Measurements from ENCODE around the gene KCNMA1. TPM values are rescaled to one million over a fixed set of nuclear protein-coding genes. Genes with fewer than 3 reads are reported as not detected.

The KCNMA1 gene
- total RNA-seq, 1 experiment from 2014 or later, result 31.3 TPM

DNA sequence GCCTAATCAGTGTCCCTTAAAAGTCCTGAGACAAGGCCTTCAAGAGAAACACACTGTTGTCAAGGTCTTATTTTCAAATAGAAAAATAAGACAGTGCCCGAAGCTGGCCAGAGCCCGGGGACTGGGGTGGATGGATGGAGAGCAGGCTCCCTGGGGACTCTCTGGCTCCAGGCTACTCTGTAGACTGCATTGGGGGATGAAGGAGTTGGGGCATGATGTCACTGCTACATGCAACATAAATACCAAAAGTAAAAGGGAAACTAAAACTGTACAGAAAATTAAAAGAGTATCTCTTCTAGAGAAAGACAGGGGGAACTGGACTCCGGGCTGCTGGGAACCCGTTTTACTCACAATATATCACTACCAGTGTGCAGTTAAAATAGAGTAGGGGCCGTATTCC lies 629.8 kb downstream of the KCNMA1 start:
- no peak overlapping the region for H3K4me3 ChIP-seq (ENCODE audit: low read length)
- no peak overlapping the region for H3K27ac ChIP-seq (ENCODE audit: low read length)
- H3K4me2 ChIP-seq (ENCODE audit: low read depth, low read length, poor library complexity, severe bottlenecking), result no peak overlapping the region
- H2AFZ ChIP-seq (ENCODE audit: low read length), result no peak overlapping the region
- no peaks in the 10 kb centered on the region for H3K4me1 ChIP-seq (ENCODE audit: low read length)
- no peaks in the 10 kb centered on the region for H3K9me2 ChIP-seq (replicated peaks; ENCODE audit: insufficient read depth, low read length)
- H3K79me2 ChIP-seq (ENCODE audit: low read length), result no peaks in the 10 kb centered on the region
- no peaks in the 10 kb centered on the region for H3K9me3 ChIP-seq (ENCODE audit: low read length)
- no peaks in the 10 kb centered on the region for H3K27me3 ChIP-seq (ENCODE audit: low read length)
- no peak overlapping the region for H3K9ac ChIP-seq (ENCODE audit: low read length)
- DNase-seq, result no peak
- H4K20me1 ChIP-seq (ENCODE audit: insufficient read depth, low read depth, low read length), result no peaks in the 10 kb centered on the region
- no peaks in the 10 kb centered on the region for H3K36me3 ChIP-seq (ENCODE audit: insufficient read depth, low read length)

DNA sequence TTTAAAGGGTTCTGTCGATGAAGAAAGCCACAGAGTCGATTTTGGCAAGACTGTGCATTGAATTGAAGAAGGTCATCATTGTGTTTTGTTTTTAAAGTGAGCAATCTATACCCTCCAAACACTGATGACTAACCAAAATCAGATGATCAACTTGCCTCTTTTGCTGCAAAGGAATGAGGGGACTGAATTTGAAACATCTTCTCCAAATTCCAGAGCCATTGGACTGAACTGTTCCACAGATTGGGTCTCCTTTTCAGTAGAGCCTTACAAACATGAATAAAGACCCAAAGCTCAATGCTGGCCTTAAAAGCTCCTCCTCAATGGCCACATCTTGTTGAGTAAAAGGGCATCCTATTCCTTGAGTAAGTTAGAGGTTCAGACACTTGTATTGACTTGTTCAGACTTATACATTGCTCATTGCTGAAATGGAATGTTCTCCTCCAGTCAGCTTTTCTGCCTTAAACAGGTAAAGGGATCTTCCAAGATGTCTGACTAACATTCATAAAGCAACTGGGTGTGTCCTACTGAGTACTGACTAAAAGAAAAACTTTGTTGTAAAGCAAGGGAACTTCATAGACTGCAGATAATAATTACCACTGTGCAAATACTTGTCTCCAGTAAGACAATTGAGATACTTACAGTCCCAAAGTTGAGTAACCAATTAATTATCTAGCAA lies 630.6 kb downstream of the KCNMA1 start:
- H3K4me2 ChIP-seq (ENCODE audit: low read depth, low read length, poor library complexity, severe bottlenecking), result no peak overlapping the region
- no peak overlapping the region for H3K9ac ChIP-seq (ENCODE audit: low read length)
- no peaks in the 10 kb centered on the region for H3K27me3 ChIP-seq (ENCODE audit: low read length)
- H3K4me3 ChIP-seq (ENCODE audit: low read length), result no peak overlapping the region
- H3K79me2 ChIP-seq (ENCODE audit: low read length), result no peaks in the 10 kb centered on the region
- no peak for DNase-seq
- no peaks in the 10 kb centered on the region for H3K4me1 ChIP-seq (ENCODE audit: low read length)
- H3K36me3 ChIP-seq (ENCODE audit: insufficient read depth, low read length), result no peaks in the 10 kb centered on the region
- H3K9me2 ChIP-seq (replicated peaks; ENCODE audit: insufficient read depth, low read length), result no peaks in the 10 kb centered on the region
- no peaks in the 10 kb centered on the region for H3K9me3 ChIP-seq (ENCODE audit: low read length)
- H4K20me1 ChIP-seq (ENCODE audit: insufficient read depth, low read depth, low read length), result no peaks in the 10 kb centered on the region
- no peak overlapping the region for H2AFZ ChIP-seq (ENCODE audit: low read length)
- no peak overlapping the region for H3K27ac ChIP-seq (ENCODE audit: low read length)

DNA sequence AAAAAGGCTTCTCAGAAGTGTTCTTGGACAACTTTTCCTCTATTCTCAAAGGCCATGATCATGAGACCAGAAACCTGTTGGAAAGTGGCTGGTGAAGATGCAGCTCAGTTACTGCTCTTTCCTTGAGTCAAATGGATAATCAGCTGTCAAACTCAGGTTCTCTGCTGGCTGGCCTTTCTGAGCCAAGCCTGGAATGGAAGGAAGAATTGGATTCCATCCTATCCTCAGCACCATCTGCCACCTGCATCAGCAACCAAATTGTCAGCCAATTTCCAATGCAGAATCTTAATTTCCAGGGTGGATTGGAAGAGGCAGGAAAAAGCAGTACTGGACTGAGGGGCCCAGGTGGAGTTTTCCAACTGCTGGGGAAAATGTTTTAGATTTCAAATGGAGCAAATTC lies 631.7 kb downstream of the KCNMA1 start:
- H3K4me1 ChIP-seq (ENCODE audit: low read length), result no peaks in the 10 kb centered on the region
- no peak for DNase-seq
- H2AFZ ChIP-seq (ENCODE audit: low read length), result no peak overlapping the region
- no peak overlapping the region for H3K27ac ChIP-seq (ENCODE audit: low read length)
- no peaks in the 10 kb centered on the region for H3K79me2 ChIP-seq (ENCODE audit: low read length)
- H3K9ac ChIP-seq (ENCODE audit: low read length), result no peak overlapping the region
- H3K9me2 ChIP-seq (replicated peaks; ENCODE audit: insufficient read depth, low read length), result no peaks in the 10 kb centered on the region
- no peak overlapping the region for H3K4me2 ChIP-seq (ENCODE audit: low read depth, low read length, poor library complexity, severe bottlenecking)
- no peaks in the 10 kb centered on the region for H3K9me3 ChIP-seq (ENCODE audit: low read length)
- H3K36me3 ChIP-seq (ENCODE audit: insufficient read depth, low read length), result no peaks in the 10 kb centered on the region
- H3K27me3 ChIP-seq (ENCODE audit: low read length), result no peaks in the 10 kb centered on the region
- H3K4me3 ChIP-seq (ENCODE audit: low read length), result no peak overlapping the region
- no peaks in the 10 kb centered on the region for H4K20me1 ChIP-seq (ENCODE audit: insufficient read depth, low read depth, low read length)

DNA sequence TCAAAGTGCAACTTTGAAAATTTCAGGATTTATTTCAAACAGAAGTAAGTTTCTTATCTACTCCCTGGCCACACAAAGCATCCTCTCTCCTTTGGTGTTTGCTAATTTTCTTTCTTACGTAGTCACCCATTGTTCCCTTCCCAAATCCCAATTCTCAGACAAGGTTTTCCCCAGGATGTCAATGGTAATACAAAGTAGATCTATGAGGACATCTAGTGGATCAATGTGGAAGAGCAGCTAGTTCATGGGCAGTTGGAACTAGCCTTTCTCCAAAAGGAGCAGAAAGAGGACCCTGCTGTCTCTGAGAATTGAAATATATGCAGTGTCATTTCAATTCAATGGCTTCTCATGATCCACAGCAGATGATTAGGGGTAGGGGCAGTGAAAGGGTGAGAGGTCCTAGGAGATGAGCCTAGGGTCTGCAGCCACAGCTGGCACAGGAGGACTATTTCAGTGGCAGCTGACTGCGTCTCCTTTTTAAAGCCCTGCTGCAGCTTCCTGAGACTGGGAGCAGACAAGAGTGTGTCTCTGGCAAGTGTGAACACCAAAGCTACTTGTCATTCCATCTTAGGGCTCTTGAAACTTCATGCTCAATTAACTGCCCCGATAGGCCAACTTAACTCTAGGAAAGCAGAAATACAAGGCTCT lies 632.6 kb downstream of the KCNMA1 start:
- no peak overlapping the region for H3K9ac ChIP-seq (ENCODE audit: low read length)
- no peak overlapping the region for H3K4me2 ChIP-seq (ENCODE audit: low read depth, low read length, poor library complexity, severe bottlenecking)
- no peaks in the 10 kb centered on the region for H3K9me2 ChIP-seq (replicated peaks; ENCODE audit: insufficient read depth, low read length)
- peak; percentile 57 for DNase-seq
- no peak overlapping the region for H2AFZ ChIP-seq (ENCODE audit: low read length)
- no peak overlapping the region for H3K27ac ChIP-seq (ENCODE audit: low read length)
- no peaks in the 10 kb centered on the region for H3K4me1 ChIP-seq (ENCODE audit: low read length)
- no peaks in the 10 kb centered on the region for H3K27me3 ChIP-seq (ENCODE audit: low read length)
- no peak overlapping the region for H3K4me3 ChIP-seq (ENCODE audit: low read length)
- H3K79me2 ChIP-seq (ENCODE audit: low read length), result no peaks in the 10 kb centered on the region
- H3K9me3 ChIP-seq (ENCODE audit: low read length), result no peaks in the 10 kb centered on the region
- no peaks in the 10 kb centered on the region for H3K36me3 ChIP-seq (ENCODE audit: insufficient read depth, low read length)
- no peaks in the 10 kb centered on the region for H4K20me1 ChIP-seq (ENCODE audit: insufficient read depth, low read depth, low read length)

DNA sequence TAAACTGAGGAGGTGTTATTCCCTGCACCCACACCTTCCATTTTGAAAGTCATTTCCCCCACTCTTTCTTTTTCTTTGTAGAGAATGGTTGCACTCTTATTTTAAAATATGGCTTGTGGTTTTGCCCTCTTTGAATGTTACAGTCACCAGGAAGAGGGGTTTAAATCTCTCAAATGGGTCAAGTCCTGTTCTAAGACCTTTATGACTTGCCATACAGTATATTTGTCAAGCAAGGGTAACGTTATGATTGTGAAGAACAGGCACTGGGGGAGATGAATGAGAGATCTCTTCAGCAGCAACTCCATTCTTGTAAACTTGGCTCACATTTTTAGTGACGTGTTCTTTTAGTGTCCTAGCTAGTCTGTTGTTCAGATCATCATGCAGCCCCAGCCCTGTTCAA lies 634.7 kb downstream of the KCNMA1 start:
- Histone ChIP-seq H3K9me3 (ENCODE audit: low read length) (no peaks in the 10 kb centered on the region), H3K4me3 (ENCODE audit: low read length) (no peak overlapping the region), H3K9me2 (replicated peaks; ENCODE audit: insufficient read depth, low read length) (no peaks in the 10 kb centered on the region), H3K36me3 (ENCODE audit: insufficient read depth, low read length) (no peaks in the 10 kb centered on the region), H3K27me3 (ENCODE audit: low read length) (no peaks in the 10 kb centered on the region), H3K27ac (ENCODE audit: low read length) (no peak overlapping the region), H2AFZ (ENCODE audit: low read length) (no peak overlapping the region), H3K79me2 (ENCODE audit: low read length) (no peaks in the 10 kb centered on the region), H3K4me2 (ENCODE audit: low read depth, low read length, poor library complexity, severe bottlenecking) (no peak overlapping the region), H3K9ac (ENCODE audit: low read length) (no peak overlapping the region), H3K4me1 (ENCODE audit: low read length) (no peaks in the 10 kb centered on the region), H4K20me1 (ENCODE audit: insufficient read depth, low read depth, low read length) (no peaks in the 10 kb centered on the region)
- no peak for DNase-seq

DNA sequence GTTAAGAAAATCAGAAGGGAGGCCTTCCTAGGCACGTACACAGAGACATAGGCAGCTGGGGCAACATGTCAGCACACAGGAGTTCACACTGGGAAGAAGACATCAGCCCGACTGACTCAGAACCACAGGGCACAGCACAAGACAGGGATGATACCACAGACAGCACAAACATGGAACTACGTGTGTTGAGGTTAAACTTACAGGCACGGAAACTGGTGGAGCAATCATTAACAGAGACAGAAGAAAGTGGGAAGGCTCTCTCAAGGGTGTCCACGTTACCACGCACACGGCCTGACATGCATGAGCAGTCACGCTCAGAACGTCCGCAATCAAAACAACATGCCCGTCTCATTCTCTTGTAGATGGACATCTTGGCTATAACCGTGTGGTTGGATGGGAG lies 636.4 kb downstream of the KCNMA1 start:
- Histone ChIP-seq H3K27ac (ENCODE audit: low read length) (no peak overlapping the region), H3K9me3 (ENCODE audit: low read length) (no peaks in the 10 kb centered on the region), H3K9ac (ENCODE audit: low read length) (no peak overlapping the region), H3K4me1 (ENCODE audit: low read length) (no peaks in the 10 kb centered on the region), H3K36me3 (ENCODE audit: insufficient read depth, low read length) (no peaks in the 10 kb centered on the region), H3K79me2 (ENCODE audit: low read length) (no peaks in the 10 kb centered on the region), H3K4me2 (ENCODE audit: low read depth, low read length, poor library complexity, severe bottlenecking) (no peak overlapping the region), H3K4me3 (ENCODE audit: low read length) (no peak overlapping the region), H2AFZ (ENCODE audit: low read length) (no peak overlapping the region), H4K20me1 (ENCODE audit: insufficient read depth, low read depth, low read length) (no peaks in the 10 kb centered on the region), H3K27me3 (ENCODE audit: low read length) (no peaks in the 10 kb centered on the region), H3K9me2 (replicated peaks; ENCODE audit: insufficient read depth, low read length) (no peaks in the 10 kb centered on the region)
- DNase-seq, result no peak

DNA sequence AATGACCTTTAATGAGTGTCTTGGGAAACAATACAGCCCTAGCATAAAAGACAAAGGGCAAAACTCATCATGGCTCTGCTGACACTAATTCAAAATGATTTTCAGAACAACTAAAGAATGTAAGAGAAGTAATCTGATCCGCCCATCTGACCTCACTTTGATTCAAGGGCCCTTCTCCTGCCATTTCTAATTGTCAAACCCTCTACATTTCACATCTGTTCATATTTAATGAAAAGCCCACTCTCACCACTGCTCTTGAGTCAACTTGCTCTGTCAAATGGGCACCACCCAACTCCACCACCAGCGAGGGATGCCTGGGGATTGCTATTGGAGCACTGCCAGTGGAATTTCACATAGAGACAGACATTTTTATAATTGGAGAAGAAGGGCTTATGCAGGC lies 639.2 kb downstream of the KCNMA1 start:
- H3K4me2 ChIP-seq (ENCODE audit: low read depth, low read length, poor library complexity, severe bottlenecking), result no peak overlapping the region
- no peaks in the 10 kb centered on the region for H4K20me1 ChIP-seq (ENCODE audit: insufficient read depth, low read depth, low read length)
- H3K27ac ChIP-seq (ENCODE audit: low read length), result no peak overlapping the region
- no peak overlapping the region for H3K4me3 ChIP-seq (ENCODE audit: low read length)
- no peaks in the 10 kb centered on the region for H3K36me3 ChIP-seq (ENCODE audit: insufficient read depth, low read length)
- H3K9ac ChIP-seq (ENCODE audit: low read length), result no peak overlapping the region
- no peak for DNase-seq
- H3K4me1 ChIP-seq (ENCODE audit: low read length), result no peaks in the 10 kb centered on the region
- no peaks in the 10 kb centered on the region for H3K9me3 ChIP-seq (ENCODE audit: low read length)
- no peaks in the 10 kb centered on the region for H3K79me2 ChIP-seq (ENCODE audit: low read length)
- no peaks in the 10 kb centered on the region for H3K27me3 ChIP-seq (ENCODE audit: low read length)
- H3K9me2 ChIP-seq (replicated peaks; ENCODE audit: insufficient read depth, low read length), result no peaks in the 10 kb centered on the region
- no peak overlapping the region for H2AFZ ChIP-seq (ENCODE audit: low read length)

DNA sequence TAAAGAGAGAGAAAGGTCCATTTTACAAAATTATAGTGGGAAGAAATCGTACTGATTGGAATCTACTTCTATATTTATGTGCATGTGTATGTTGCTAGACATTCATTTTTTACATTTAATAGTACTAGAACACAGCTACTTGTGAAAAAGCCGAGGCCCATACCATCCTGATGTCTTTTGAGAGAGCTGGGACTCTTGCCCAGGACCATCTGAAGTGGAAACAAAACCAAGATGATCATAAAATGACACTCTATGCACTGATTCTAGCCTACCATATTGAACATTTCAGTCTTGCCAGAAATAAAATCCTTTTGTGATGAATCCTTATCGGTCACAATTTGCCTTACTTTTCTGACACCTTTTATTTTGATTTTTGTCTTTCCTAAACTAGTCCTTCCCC lies 640.0 kb downstream of the KCNMA1 start:
- no peak overlapping the region for H3K4me3 ChIP-seq (ENCODE audit: low read length)
- DNase-seq, result no peak

More for the DNA sequence above, 640.0 kb downstream of the KCNMA1 start:
- Histone ChIP-seq H4K20me1 (ENCODE audit: insufficient read depth, low read depth, low read length) (no peaks in the 10 kb centered on the region), H3K27ac (ENCODE audit: low read length) (no peak overlapping the region), H3K9me2 (replicated peaks; ENCODE audit: insufficient read depth, low read length) (no peaks in the 10 kb centered on the region), H3K4me2 (ENCODE audit: low read depth, low read length, poor library complexity, severe bottlenecking) (no peak overlapping the region), H3K9me3 (ENCODE audit: low read length) (no peaks in the 10 kb centered on the region), H3K36me3 (ENCODE audit: insufficient read depth, low read length) (no peaks in the 10 kb centered on the region), H3K79me2 (ENCODE audit: low read length) (no peaks in the 10 kb centered on the region), H3K27me3 (ENCODE audit: low read length) (no peaks in the 10 kb centered on the region), H3K4me1 (ENCODE audit: low read length) (no peaks in the 10 kb centered on the region), H2AFZ (ENCODE audit: low read length) (no peak overlapping the region), H3K9ac (ENCODE audit: low read length) (no peak overlapping the region)
